IMR-90 (cell line): Measurements from ENCODE around the gene A1BG. TPM values are rescaled to one million over a fixed set of nuclear protein-coding genes. Genes with fewer than 3 reads are reported as not detected.
"Not testable (repeated sequence)": the region's sequence is repeated elsewhere in the genome, so short reads cannot be mapped to it uniquely, and the experiment has no call there.

ENCODE experiments used
- ATAC-seq: fragments of 200-7000 bp; cut with Tn5 transposase; 2 replicates; pipeline ENCODE4 v1.9.1; 2020; ENCODE audit warnings: low read depth, mild to moderate bottlenecking, moderate library complexity
- BruUV-seq: library from RNA; stranded (reverse); fragments of 400-500 nt; replicated peaks from 2 replicates; lab custom pipeline; 2021; lab: Mats Ljungman, UMichigan
- CTCF ChIA-PET: fragments of 300-600 bp; formaldehyde crosslinking; extraction: SDS; loops from one replicate; lab custom pipeline; 2021; ENCODE audit warnings: antibody characterized with exemption; lab: Yijun Ruan, JAX
- POLR2A ChIA-PET: fragments of 300-600 bp; sonication (Branson Sonifier 250); formaldehyde crosslinking; loops from one replicate; lab custom pipeline; 2022; ENCODE audit warnings: antibody characterized with exemption; ENCODE audit not compliant: unreplicated experiment; lab: Charles Lee
- DNase-seq: peaks from one replicate; pipeline ENCODE4 v3.0.0; 2013
- H2AFZ ChIP-seq: replicated peaks from 2 replicates; pipeline ENCODE3; 2013; ENCODE audit warnings: low read length, mild to moderate bottlenecking; ENCODE audit not compliant: poor library complexity
- H2AK5ac ChIP-seq: 2 replicates; pipeline ENCODE4 v1.6.1; 2013; ENCODE audit warnings: low read depth, low read length, inconsistent platforms
- H2AK9ac ChIP-seq: replicated peaks from 2 replicates; pipeline ENCODE3; 2013; ENCODE audit warnings: mild to moderate bottlenecking, low read depth, low read length, moderate library complexity; ENCODE audit not compliant: poor library complexity
- H2BK120ac ChIP-seq: 2 replicates; pipeline ENCODE4 v1.6.1; 2013; ENCODE audit warnings: low read depth, low read length, inconsistent platforms
- H2BK15ac ChIP-seq: 3 replicates; pipeline ENCODE4 v1.6.1; 2013; ENCODE audit warnings: low read depth, low read length, inconsistent platforms
- H2BK20ac ChIP-seq: 2 replicates; pipeline ENCODE4 v1.6.1; 2013; ENCODE audit warnings: low read depth, mild to moderate bottlenecking, inconsistent platforms, low read length, moderate library complexity
- H2BK5ac ChIP-seq: 2 replicates; pipeline ENCODE4 v1.6.1; 2013; ENCODE audit warnings: mild to moderate bottlenecking, low read depth, low read length, inconsistent platforms; ENCODE audit not compliant: poor library complexity, severe bottlenecking
- H3K14ac ChIP-seq: replicated peaks from 2 replicates; pipeline ENCODE4 v1.6.1; 2013; ENCODE audit warnings: low read depth, low read length, inconsistent platforms
- H3K18ac ChIP-seq: 2 replicates; pipeline ENCODE4 v1.6.1; 2013; ENCODE audit warnings: low read depth, low read length, control low read depth
- H3K23ac ChIP-seq: 2 replicates; pipeline ENCODE4 v1.6.1; 2013; ENCODE audit warnings: low read depth, low read length, inconsistent platforms
- H3K27ac ChIP-seq: 2 replicates; pipeline ENCODE4 v1.5.1; 2013; ENCODE audit warnings: mild to moderate bottlenecking, control low read depth, low read length; ENCODE audit not compliant: insufficient read depth
- H3K27me3 ChIP-seq: 2 replicates; pipeline ENCODE4 v1.6.1; 2013; ENCODE audit warnings: low read length; ENCODE audit not compliant: control insufficient read depth, insufficient read depth
- H3K36me3 ChIP-seq: 2 replicates; pipeline ENCODE4 v1.6.1; 2013; ENCODE audit warnings: low read length, mixed read lengths; ENCODE audit not compliant: control insufficient read depth, insufficient read depth
- H3K4ac ChIP-seq: 2 replicates; pipeline ENCODE4 v1.6.1; 2013; ENCODE audit warnings: low read depth, low read length, inconsistent platforms
- H3K4me1 ChIP-seq: 2 replicates; pipeline ENCODE4 v1.6.1; 2013; ENCODE audit warnings: low read length, mixed read lengths; ENCODE audit not compliant: control insufficient read depth, insufficient read depth
- H3K4me2 ChIP-seq: 2 replicates; pipeline ENCODE4 v1.6.1; 2013; ENCODE audit warnings: low read depth, mild to moderate bottlenecking, control low read depth, low read length, moderate library complexity
- H3K4me3 ChIP-seq: 2 replicates; pipeline ENCODE4 v1.5.1; 2013; ENCODE audit warnings: low read depth, mild to moderate bottlenecking, control low read depth, low read length, moderate library complexity; ENCODE audit not compliant: insufficient read depth
- H3K56ac ChIP-seq: 2 replicates; pipeline ENCODE4 v1.6.1; 2013; ENCODE audit warnings: low read length, inconsistent platforms; ENCODE audit not compliant: insufficient read depth; ENCODE audit errors: extremely low read depth
- H3K79me1 ChIP-seq, 2 experiments: 2 replicates each; pipeline ENCODE4 v1.6.1; 2013; ENCODE audit warnings: low read length in 2 of 2, inconsistent platforms in 1 of 2, low read depth in 1 of 2
- H3K9ac ChIP-seq: 2 replicates; pipeline ENCODE4 v1.6.1; 2013; ENCODE audit warnings: low read depth, low read length, control low read depth
- H3K9me1 ChIP-seq: 2 replicates; pipeline ENCODE4 v1.6.1; 2013; ENCODE audit warnings: low read length, inconsistent platforms; ENCODE audit not compliant: insufficient read depth
- H3K9me3 ChIP-seq: 2 replicates; pipeline ENCODE4 v1.6.1; 2013; ENCODE audit warnings: low read length; ENCODE audit not compliant: control insufficient read depth, insufficient read depth
- H4K20me1 ChIP-seq: 2 replicates; pipeline ENCODE4 v1.6.1; 2013; ENCODE audit warnings: low read length, inconsistent platforms; ENCODE audit not compliant: insufficient read depth
- H4K5ac ChIP-seq: 2 replicates; pipeline ENCODE4 v1.6.1; 2013; ENCODE audit warnings: mild to moderate bottlenecking, low read depth, low read length, control low read depth
- H4K8ac ChIP-seq, 2 experiments: 2 replicates each; pipeline ENCODE4 v1.6.1; 2013; ENCODE audit warnings: low read depth in 2 of 2, low read length in 2 of 2, control low read depth in 1 of 2, inconsistent platforms in 1 of 2
- H4K91ac ChIP-seq: 2 replicates; pipeline ENCODE4 v1.6.1; 2013; ENCODE audit warnings: low read depth, low read length, inconsistent platforms; ENCODE audit not compliant: insufficient read depth
- BHLHE40 ChIP-seq: fragments of 150-350 bp; IDR thresholded peaks from 2 replicates; pipeline ENCODE4 v1.6.1; 2016; ENCODE audit warnings: mild to moderate bottlenecking, low read depth, low read length
- CEBPB ChIP-seq: IDR thresholded peaks from 2 replicates; pipeline ENCODE4 v1.6.1; 2012; ENCODE audit warnings: low read depth, low read length, improper control_type of control experiment
- CHD1 ChIP-seq: IDR thresholded peaks from 2 replicates; pipeline ENCODE4 v1.6.1; 2012; ENCODE audit warnings: low read depth, low read length, improper control_type of control experiment
- ELK1 ChIP-seq: fragments of 150-350 bp; IDR thresholded peaks from 2 replicates; pipeline ENCODE4 v1.6.1; 2016; ENCODE audit warnings: low read depth, mild to moderate bottlenecking, low read length, moderate library complexity, borderline replicate concordance
- RAD21 ChIP-seq: IDR thresholded peaks from 2 replicates; pipeline ENCODE4 v1.6.1; 2012; ENCODE audit warnings: low read length, improper control_type of control experiment
- WGBS, 2 experiments: methylation state at CpG; one replicate each; pipeline versions ENCODE4 v1.1.5 to v1.1.7; 2013; ENCODE audit warnings: missing lambda C conversion rate in 2 of 2; ENCODE audit not compliant: insufficient read length in 1 of 2; ENCODE audit errors: extremely low coverage in 2 of 2; 5-methylcytosine and 5-hydroxymethylcytosine counted together
- dilution Hi-C: fragments of 300-500 bp; cut with HindIII; formaldehyde crosslinking; loops from one replicate; pipeline ENCODE4 v1.14.3; 2018; ENCODE audit warnings: low sequenced_read_pairs; ENCODE audit not compliant: unreplicated experiment
- in situ Hi-C: fragments of 300-500 bp; cut with MboI; formaldehyde crosslinking; loops from 3 replicates; pipeline ENCODE4 v1.14.3; 2019; ENCODE audit warnings: low sequenced_read_pairs, inconsistent platforms, mixed read lengths
- intact Hi-C: fragments of 100-400 bp; cut with micrococcal nuclease; formaldehyde crosslinking; loops from 2 replicates; pipeline ENCODE4 v1.10.0; 2022
- polyA plus RNA-seq, 3 experiments: library from polyadenylated mRNA; depleted of rRNA; stranded (reverse); fragments of >200 nt; gene quantifications; 2 replicates each; pipeline ENCODE4 v1.2.3, GENCODE V29; 2012; ENCODE audit warnings: low replicate concordance in 1 of 3
- total RNA-seq: library from RNA; depleted of rRNA; stranded (reverse); fragments of >200 nt; gene quantifications from 2 replicates; pipeline ENCODE4 v1.2.3, GENCODE V29; 2012

The A1BG gene
- total and polyA plus RNA-seq, 2 of the 4 experiments (the other 2 are of a cell fraction) = 4.5 to 54.5 TPM

DNA sequence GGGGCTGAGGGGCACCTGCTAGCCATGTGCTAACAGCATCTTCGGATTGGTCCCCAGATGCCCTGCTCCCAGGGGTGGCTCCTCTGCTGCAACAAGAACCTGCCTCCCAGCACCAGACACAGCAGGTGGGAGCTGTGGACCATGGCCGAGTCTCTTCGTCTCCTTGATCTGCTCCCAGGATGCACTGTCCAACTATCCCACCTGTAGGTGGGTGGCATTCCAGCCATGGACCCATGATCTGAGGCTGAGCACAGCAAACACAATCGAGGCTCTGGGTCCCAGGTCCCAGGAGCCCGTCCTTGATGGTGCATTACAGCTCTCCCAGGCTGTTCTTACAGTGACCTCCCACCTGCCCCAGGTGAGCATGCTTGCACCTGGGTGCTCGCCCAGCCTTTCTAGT, 26.0 kb upstream of the A1BG start (continued):
- TF ChIP-seq BHLHE40 (no peak), ELK1 (no peak), CHD1 (no peak), CEBPB (no peak), RAD21 (no peak)

DNA sequence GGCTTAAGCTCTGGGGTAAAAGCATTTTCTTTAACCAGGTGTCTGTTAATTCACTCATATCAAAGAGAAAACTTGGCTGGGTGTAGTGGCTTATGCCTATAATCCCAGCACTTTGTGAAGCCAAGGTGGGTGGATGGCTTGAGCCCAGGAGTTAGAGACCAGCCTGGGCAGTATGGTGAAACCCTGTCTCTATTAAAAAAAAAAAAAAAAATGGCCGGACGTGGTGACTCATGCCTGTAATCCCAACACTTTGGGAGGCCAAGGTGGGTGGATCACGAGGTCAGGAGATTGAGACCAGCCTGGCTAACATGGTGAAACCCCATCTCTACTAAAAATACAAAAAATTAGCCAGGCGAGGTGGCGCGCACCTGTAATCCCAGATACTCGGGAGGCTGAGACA, 23.4 kb upstream of the A1BG start:
- H4K20me1 ChIP-seq, H4K91ac ChIP-seq, H4K5ac ChIP-seq, H2BK15ac ChIP-seq, H3K36me3 ChIP-seq, H2BK5ac ChIP-seq, CTCF ChIA-PET, H2BK120ac ChIP-seq, H3K27ac ChIP-seq, BruUV-seq, H3K4me2 ChIP-seq, POLR2A ChIA-PET, DNase-seq, H2BK20ac ChIP-seq, H3K56ac ChIP-seq, H3K14ac ChIP-seq, H2AFZ ChIP-seq, H3K9me3 ChIP-seq, H2AK9ac ChIP-seq, H4K8ac ChIP-seq, H3K9ac ChIP-seq, in situ Hi-C loops, dilution Hi-C loops, H3K4ac ChIP-seq, intact Hi-C loops, H3K27me3 ChIP-seq, H2AK5ac ChIP-seq, H3K23ac ChIP-seq, H3K4me3 ChIP-seq, H3K4me1 ChIP-seq, ATAC-seq, H3K18ac ChIP-seq: not testable (repeated sequence)
- peaks cover 9 to 20% of the 10 kb centered on the region in 2 experiments; a peak in 3 of 4 replicates for H3K79me1 ChIP-seq
- peaks cover 16% of the 10 kb centered on the region for H3K9me1 ChIP-seq
- 100% methylated on average over 1 of the region's 7 CpGs; no CpG with 5 or more reads in 1 of the 2 experiments for WGBS, 2 experiments
